NCI-H187 (cell line): ENCODE data around the gene MAN1C1.

Experiments used
- DNase-seq, 2 experiments: peaks; one replicate each; lab custom pipeline; 2025; lab: John Stamatoyannopoulos, UW

MAN1C1 gene

GRCh38 chr1:25817840-25818501 is 201.4 kb downstream of the MAN1C1 start:
- DNase-seq = no peak

DNA sequence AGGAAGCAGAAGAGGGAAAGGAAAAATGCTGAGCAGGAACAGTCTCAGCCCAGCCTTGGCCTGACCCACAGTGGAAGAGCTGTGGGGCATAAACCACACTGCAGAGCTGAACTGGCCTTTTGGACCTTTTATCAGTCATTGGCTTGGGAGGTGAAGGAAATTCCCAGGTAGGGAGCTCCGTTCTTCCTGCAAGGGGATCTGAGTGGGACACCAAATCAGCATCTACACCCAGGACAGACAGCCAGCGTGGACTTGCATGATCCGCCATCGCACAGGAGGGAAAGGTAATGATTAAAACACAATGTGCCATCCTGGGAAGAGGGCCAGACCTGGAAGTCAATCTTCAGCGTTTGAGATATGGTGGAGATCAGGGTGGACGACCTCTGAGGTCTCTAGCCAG is 202.0 kb downstream of the MAN1C1 start:
- no peak for DNase-seq

DNA sequence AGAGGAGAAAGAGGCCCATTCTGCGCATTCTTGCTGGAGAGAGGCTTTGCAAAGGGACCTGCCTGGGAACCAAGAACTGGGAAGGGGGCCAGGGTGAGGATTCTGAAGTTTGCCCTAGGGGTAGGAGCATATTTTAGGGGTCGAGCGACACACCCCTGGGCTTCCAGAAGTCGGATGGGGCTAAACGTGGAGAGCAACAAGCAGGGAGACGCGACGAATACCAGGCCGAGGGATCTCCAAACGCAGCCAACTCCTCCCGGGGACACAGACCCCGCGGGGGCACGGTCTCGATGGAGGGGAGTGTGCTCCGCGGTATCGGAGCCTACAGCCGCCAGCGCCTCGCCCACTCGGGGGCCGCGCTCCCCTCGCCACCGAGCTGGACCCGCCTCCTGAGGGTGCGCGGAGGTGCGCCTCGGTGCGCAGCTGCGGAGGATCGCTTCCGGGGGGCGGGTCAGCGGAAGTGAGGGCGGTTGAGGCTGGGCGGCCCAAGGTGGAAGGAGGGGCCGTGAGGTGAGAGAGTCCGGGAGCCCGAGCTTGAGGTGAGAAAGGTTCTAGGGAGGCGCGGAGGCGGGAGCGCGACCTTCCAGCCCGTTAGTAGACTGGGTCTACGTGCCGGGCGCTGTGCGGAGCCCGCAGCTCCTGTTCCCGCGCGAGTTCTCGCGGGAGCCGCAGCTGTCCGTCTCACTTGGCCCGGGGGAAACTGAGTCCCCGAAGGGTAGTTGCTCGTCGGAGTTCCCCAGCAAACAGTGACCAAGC is 203.1 kb downstream of the MAN1C1 start, which contains the start of gene MTFR1L:
TSS of gene MTFR1L (plus strand) at position 464 of the 756 bp plus-strand sequence. CDS start 3,151 bp downstream, outside the sequence.
- DNase-seq = peak; percentile 42 to 51

- no peak for DNase-seq
Measured at GRCh38 chr1:25820247-25821111, 203.9 kb downstream of the MAN1C1 start.

DNA sequence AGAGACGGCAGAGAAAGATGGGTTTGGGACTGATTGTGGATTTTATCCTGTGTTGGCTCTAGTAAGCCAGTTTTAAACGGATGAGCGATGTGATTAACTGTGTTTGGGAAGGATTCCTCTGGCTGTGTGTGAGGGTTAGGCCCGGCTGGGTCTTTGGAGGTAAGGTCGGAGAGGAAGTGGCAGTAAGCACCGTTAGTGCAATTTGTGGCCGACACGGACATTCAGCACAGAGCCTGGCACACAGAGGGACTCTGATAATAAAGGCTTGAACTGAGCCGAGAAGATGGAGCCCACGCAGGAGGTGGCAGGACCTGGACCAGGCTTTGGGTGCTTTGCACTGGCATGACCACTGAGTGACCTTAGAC is 204.5 kb downstream of the MAN1C1 start:
- no peak for DNase-seq

DNA sequence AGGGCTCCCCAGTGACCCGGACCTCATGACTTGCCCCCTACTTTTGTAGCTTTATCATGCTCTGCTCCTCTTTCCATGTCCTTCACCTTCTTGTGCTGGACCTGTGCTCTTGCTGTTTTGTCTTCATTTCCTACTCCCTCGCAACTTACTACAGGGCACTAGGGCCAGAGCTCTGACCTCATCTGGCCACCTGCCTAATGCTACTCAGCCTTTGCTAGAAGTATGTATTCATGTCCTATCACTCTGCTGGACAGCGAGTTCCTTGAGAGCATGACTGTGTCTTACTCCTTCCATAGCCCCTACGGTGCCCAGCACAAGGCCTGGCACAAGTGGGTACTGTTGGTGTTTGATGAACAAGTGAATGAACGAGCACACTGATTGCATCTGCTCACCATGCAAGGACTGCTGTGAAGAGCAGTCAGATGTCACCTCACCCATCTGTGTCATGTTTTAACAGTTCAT is 205.1 kb downstream of the MAN1C1 start:
- DNase-seq = no peak

DNA sequence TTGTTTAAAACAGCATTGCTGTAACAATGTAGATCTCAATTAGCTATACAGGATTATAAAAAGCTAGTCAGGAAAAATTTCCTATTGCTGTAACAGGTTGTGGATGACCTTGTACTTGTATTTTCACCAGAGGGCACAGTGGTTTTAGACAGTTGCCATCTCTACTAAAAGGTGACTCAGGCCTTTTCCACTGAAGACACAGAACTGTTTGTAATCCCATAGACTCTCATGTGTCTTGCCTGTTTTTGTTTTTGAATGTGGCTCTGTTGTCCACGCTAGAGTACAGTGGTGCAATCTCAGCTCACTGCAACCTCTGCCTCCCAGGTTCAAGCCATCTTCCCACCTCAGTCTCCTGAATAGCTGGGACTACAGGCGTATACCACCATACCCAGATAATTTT is 209.0 kb downstream of the MAN1C1 start:
- DNase-seq = no peak

GRCh38 chr1:25826571-25826970 is 210.0 kb downstream of the MAN1C1 start:
- no peak for DNase-seq

- DNase-seq = no peak
Measured at GRCh38 chr1:25828491-25828890, 211.9 kb downstream of the MAN1C1 start.

DNA sequence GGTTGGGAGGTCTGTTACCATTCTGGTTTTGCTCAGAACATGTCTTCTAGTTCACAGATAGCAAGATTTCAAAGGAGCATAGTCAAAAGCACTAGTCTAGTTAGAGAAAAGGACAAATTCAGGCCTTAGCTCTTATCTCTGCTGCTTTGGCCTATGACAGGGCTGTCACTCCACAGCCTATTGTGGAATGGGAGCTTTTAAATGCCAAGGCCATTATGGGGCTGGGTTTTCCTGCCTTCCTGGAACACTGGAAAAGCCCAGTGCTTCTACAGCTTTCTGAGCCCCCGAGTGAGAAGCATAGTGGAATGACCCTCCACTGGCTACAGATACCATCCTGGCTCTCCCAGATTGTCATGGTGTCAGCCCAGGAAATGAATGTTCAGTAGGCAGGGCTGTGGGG is 212.5 kb downstream of the MAN1C1 start:
- DNase-seq = no peak

DNA sequence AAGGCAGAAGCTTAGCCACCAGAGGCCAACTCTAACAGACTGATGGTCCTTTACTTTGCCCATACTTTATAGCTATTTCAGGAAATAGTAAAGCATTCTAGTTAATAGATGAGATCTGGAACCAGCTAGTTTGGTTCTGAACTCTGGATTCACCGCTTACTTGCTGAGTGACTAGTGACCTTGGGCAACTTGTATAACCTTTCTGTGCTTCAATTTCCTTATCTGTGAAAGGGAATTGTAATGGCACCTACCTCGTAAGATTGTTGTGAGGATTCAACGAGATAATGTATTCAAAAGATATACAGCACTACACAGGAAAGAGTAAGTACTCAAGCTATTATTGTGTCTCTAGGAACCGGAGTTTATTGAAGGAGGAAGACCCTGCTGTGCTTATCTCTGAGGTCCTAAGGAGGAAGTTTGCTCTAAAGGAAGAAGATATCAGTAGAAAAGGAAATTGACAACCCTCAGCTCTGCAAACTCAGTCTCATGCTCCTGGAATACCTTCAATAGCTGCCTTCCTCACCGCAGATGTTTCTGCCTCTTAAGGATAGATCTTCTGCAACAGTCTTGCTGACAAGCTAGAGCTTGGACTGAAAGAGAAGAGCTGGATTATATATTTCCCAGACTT is 215.1 kb downstream of the MAN1C1 start:
- no peak for DNase-seq

GRCh38 chr1:25832336-25833037 is 215.9 kb downstream of the MAN1C1 start:
- DNase-seq = no peak

GRCh38 chr1:25833158-25833557 is 216.6 kb downstream of the MAN1C1 start:
- DNase-seq = no peak
